Esophagus muscularis mucosa (tissue), 4 donors: Measurements from ENCODE around the gene WTAP. TPM values are rescaled to one million over a fixed set of nuclear protein-coding genes. Genes with fewer than 3 reads are reported as not detected.

Experiments
- DNase-seq: peaks from one replicate; pipeline ENCODE4 v3.0.0-alpha.2; 2017; ENCODE audit errors: extremely low spot score
- H3K27ac ChIP-seq, 4 donors: fragments of 200-600 bp; sonication (generic); replicated peaks in 1 of 4; 1 replicate in 3 of 4; 2 replicates in 1 of 4; pipeline ENCODE4 v1.5.1; 2016 to 2019; ENCODE audit warnings: mild to moderate bottlenecking in 1 of 4
- H3K27me3 ChIP-seq, 4 donors: fragments of 200-600 bp; sonication (generic); one replicate each; pipeline versions ENCODE4 v1.5.1 to v1.6.0; 2016 to 2019
- H3K36me3 ChIP-seq, 4 donors: fragments of 200-600 bp; sonication (generic); one replicate each; pipeline ENCODE4 v1.5.1; 2016 to 2019
- H3K4me1 ChIP-seq, 4 donors: fragments of 200-600 bp; sonication (generic); one replicate each; pipeline ENCODE4 v1.5.1; 2016 to 2019
- H3K4me3 ChIP-seq, 4 donors: fragments of 200-600 bp; sonication (generic); 1 replicate in 2 of 4; 2 replicates in 2 of 4; pipeline ENCODE4 v1.5.1; 2016 to 2019; ENCODE audit warnings: mild to moderate bottlenecking in 4 of 4, moderate library complexity in 1 of 4
- H3K9me3 ChIP-seq, 4 donors: fragments of 200-600 bp; sonication (generic); 1 replicate in 3 of 4; 2 replicates in 1 of 4; pipeline ENCODE4 v1.5.1; 2016 to 2019
- CTCF ChIP-seq, 3 experiments: fragments of 200-600 bp in 2 of 3; fragments of 450-650 bp in 1 of 3; sonication (generic) in 2 of 3; IDR thresholded peaks; one replicate each; pipeline ENCODE4 v1.5.1; 2017 to 2019; ENCODE audit warnings: antibody characterized with exemption in 3 of 3, mild to moderate bottlenecking in 2 of 3, moderate library complexity in 1 of 3
- EP300 ChIP-seq: sonication (generic); formaldehyde crosslinking; IDR thresholded peaks from one replicate; pipeline ENCODE4 v1.6.1; 2017; ENCODE audit warnings: antibody characterized with exemption
- POLR2A ChIP-seq: fragments of 450-650 bp; IDR thresholded peaks from one replicate; pipeline ENCODE4 v1.6.1; 2017; ENCODE audit warnings: antibody characterized with exemption, moderate library complexity, mild to moderate bottlenecking, low read depth
- POLR2AphosphoS5 ChIP-seq, 2 donors: sonication (generic); formaldehyde crosslinking; IDR thresholded peaks; one replicate each; pipeline ENCODE4 v1.6.1; 2017; ENCODE audit warnings: antibody characterized with exemption in 2 of 2
- WGBS: methylation state at CpG from one replicate; pipeline ENCODE4 v1.1.5; 2018; 5-methylcytosine and 5-hydroxymethylcytosine counted together
- intact Hi-C: fragments of 100-400 bp; cut with DNase I; formaldehyde crosslinking; loops from one replicate; pipeline ENCODE4 v1.15.1; 2023
- total RNA-seq, 4 donors: library from RNA; depleted of rRNA; stranded (reverse); fragments of >200 nt; gene quantifications; one replicate each; pipeline versions ENCODE4 v1.1.0 to v1.2.1, GENCODE V29; 2016

WTAP gene
- total RNA-seq = 10 to 100 TPM; 62.7 to 96.9 (median 75.3) TPM

GRCh38 chr6:159726918-159727716, at the start of gene WTAP:
Gene WTAP, plus strand, starts transcription at chr6:159727506. Its CDS starts 8,760 bp downstream, at chr6:159736266.
- peak; percentile 98 for DNase-seq
- H3K9me3 ChIP-seq = no peaks in the 10 kb centered on the region
- TF ChIP-seq EP300 = no peak
- TF ChIP-seq CTCF (IDR thresholded peaks at IDR 0.05) = peak in 1 of 3 experiments; percentile 8
- TF ChIP-seq POLR2AphosphoS5 (IDR thresholded peaks at IDR 0.05) = peak; percentile 92 to 98
- peak; percentile 49 for TF ChIP-seq POLR2A
- peak within 1 kb of the TSS; percentile 98 to 99 (median 99) for H3K27ac ChIP-seq
- 2% methylated on average over 10 of the region's 93 CpGs for WGBS
- intact Hi-C loops = loop anchor here (5.0 kb wide), 1 partner anchor 35 kb away; the partner anchor contains the start of gene SOD2
- H3K4me1 ChIP-seq = peaks cover 38 to 59% (median 53%) of the 10 kb centered on the region in 4 donors
- H3K36me3 ChIP-seq = peaks cover 0 to 5% (median 2%) of the 10 kb centered on the region in 4 donors
- no peaks in the 10 kb centered on the region for H3K27me3 ChIP-seq
- H3K4me3 ChIP-seq = peak within 1 kb of the TSS; percentile 82 to 92 (median 89)

DNA sequence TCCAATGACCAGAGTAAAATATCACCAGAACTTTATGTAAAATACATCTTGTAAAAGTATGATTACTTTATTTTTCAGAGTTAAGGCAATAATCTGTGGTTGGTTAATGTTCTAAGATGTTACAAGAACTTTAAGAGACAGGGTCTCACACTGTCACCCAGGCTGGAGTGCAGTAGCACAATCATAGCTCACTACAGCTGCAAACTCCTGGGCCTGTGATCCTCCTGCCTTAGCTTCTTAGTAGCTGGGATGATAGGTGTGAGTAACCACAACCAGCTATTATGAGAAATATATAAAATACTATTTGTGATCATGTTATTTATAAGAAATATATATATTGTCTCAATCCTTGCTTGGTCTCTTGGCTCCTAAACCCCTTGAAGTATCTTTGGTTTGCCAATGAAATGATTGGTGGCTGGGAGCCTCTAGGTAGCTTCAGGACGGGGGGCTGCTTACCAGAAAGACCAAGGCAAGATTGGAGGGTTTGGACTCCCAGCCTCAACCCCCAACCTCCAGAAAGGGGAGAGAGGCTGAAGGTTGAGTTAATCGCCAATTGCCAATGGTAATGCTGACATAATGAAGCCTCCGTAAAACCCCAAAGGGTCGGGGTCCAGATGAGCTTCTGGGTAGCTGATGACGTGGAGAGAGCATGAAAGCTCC, 49.7 kb upstream of the WTAP start:
- Histone ChIP-seq H3K4me1 (peaks cover 8 to 39% (median 33%) of the 10 kb centered on the region in 4 donors), H3K9me3 (no peaks in the 10 kb centered on the region), H3K27me3 (no peaks in the 10 kb centered on the region), H3K27ac (peak overlapping the region in 1 of 4 donors; percentile 23), H3K36me3 (peaks cover 14 to 57% (median 33%) of the 10 kb centered on the region in 4 donors), H3K4me3 (no peak overlapping the region)
- WGBS = 88% methylated on average over 5 of the region's 5 CpGs
- intact Hi-C loops = no loop called here
- DNase-seq = peak; percentile 57
- TF ChIP-seq POLR2A (no peak), CTCF (IDR thresholded peaks at IDR 0.05) (no peak), EP300 (no peak), POLR2AphosphoS5 (IDR thresholded peaks at IDR 0.05) (no peak)

GRCh38 chr6:159678574-159678973, 48.7 kb upstream of the WTAP start:
- WGBS = 94% methylated on average over 3 of the region's 3 CpGs
- H3K9me3 ChIP-seq = no peaks in the 10 kb centered on the region
- H3K4me1 ChIP-seq = peaks cover 11 to 48% (median 40%) of the 10 kb centered on the region in 4 donors
- intact Hi-C loops = no loop called here
- peak; percentile 37 for DNase-seq
- TF ChIP-seq EP300 (no peak), CTCF (IDR thresholded peaks at IDR 0.05) (no peak), POLR2A (no peak), POLR2AphosphoS5 (IDR thresholded peaks at IDR 0.05) (no peak)
- no peaks in the 10 kb centered on the region for H3K27me3 ChIP-seq
- peaks cover 18 to 66% (median 41%) of the 10 kb centered on the region in 4 donors for H3K36me3 ChIP-seq
- H3K27ac ChIP-seq = peak overlapping the region in 1 of 4 donors; percentile 3
- no peak overlapping the region for H3K4me3 ChIP-seq

DNA sequence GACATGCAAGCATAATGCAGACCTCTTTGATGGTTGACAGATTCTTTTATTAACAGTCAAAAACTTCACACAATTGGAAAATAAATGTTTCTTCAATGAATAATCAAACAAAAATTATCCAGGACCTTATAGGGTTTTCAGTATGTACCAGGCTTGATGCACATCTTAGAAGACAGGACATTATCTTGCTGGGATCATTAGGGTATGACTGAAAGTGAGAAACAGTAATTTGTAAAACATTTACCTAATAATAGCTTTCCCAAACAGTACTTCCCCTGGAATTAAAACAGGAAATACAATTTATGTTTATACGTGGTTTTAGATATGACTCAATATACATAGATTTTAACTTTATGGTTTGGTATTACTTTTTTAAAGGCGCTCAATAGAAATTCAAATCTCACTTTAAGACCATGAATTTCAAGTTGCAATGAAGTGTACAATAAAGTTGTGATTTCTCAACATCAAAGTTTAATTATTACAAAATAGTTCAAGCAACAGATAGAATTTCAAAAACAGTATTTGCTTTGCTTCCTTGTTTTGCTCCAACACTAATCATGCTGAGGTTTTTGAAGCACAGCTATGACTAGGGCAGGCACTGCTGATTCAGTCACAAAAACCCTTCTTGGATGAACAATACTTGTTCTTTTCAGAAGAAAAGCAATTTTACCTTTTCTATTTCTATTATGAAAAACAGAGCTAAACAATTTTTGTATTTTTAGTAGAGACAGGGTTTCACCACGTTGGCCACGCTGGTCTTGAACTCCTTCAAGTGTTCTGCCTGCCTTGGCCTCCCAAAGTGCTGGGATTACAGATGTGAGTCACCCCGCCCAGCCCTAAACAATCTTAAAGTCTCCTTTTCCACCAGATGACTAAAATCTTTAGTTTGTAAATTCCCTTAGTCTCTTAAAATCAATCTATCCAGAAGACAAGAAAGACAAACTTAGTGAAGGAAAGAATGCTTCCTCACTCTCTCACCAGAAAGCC, 47.9 kb upstream of the WTAP start:
- H3K36me3 ChIP-seq = peaks cover 22 to 74% (median 49%) of the 10 kb centered on the region in 4 donors
- peak overlapping the region; percentile 5 to 59 (median 36) for H3K27ac ChIP-seq
- WGBS = 64% methylated on average over 5 of the region's 5 CpGs
- peak; percentile 57 for DNase-seq
- peaks cover 11 to 56% (median 45%) of the 10 kb centered on the region in 4 donors for H3K4me1 ChIP-seq
- intact Hi-C loops = no loop called here
- no peak overlapping the region for H3K4me3 ChIP-seq
- TF ChIP-seq POLR2AphosphoS5 (IDR thresholded peaks at IDR 0.05) (no peak), EP300 (no peak)
- no peaks in the 10 kb centered on the region for H3K9me3 ChIP-seq
- no peaks in the 10 kb centered on the region for H3K27me3 ChIP-seq
